Measurements from ENCODE around the gene BIN1.

Gene BIN1

DNA sequence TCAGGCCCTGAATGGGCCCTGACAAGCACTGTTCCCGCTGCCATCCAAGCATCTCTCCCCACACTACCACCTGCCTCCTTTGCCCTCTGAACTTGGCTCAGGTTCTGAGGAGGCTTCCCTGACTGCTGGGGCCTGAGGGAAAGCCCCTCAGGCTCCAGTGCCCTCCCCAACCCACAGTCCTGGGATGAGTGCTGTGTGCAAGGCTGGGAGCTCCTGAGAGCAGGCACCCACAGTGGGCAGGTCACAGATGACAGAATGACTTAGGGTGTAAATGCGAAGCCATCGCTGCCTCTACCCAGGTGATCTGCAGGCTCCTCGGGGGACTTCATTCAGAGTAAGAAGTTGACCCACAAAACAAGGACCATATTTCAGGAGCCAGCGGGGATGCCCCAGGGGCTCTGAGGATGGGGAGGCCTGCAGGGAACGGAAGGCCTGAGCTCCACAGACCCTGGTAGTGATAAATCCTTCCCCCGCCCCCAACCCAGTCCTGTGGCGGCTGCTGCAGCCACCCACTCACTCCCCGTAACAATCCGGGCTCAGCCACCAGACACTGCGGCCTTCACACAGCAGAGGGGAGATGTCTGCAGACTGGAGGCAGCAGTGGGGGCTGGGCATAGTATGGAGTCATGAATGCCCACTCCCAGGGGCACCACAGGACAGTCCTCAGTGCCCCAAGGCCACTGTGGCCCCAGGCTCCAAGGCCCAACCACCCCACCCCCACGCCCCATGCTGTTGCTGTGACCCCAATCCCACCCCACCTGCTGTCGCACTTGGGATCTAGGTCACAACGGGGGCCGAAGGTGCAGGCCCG lies 8.9 kb downstream of the BIN1 start:
- no peak overlapping the region for H3K27ac ChIP-seq
- DNase-seq (ENCODE audit: low spot score), result no peak

DNA sequence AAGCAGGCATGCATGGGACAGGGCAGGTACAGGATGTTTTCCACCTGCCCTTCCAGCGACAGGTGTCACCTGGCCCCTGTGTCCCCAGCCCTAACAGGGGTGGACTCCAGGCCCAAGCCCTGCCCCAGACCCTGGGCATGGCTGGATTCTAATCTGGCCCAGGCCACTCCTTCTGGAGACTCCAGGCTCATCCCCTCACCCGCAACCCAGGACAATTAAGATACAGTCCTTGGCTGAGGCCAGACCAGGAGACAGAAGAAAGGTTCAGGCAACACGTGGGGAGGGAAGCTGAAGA lies 9.5 kb downstream of the BIN1 start:
- Histone ChIP-seq H3K27ac (no peak overlapping the region), H3K4me3 (no peak overlapping the region)
- no peak for DNase-seq (ENCODE audit: low spot score)
- TF ChIP-seq, protein P1, sequence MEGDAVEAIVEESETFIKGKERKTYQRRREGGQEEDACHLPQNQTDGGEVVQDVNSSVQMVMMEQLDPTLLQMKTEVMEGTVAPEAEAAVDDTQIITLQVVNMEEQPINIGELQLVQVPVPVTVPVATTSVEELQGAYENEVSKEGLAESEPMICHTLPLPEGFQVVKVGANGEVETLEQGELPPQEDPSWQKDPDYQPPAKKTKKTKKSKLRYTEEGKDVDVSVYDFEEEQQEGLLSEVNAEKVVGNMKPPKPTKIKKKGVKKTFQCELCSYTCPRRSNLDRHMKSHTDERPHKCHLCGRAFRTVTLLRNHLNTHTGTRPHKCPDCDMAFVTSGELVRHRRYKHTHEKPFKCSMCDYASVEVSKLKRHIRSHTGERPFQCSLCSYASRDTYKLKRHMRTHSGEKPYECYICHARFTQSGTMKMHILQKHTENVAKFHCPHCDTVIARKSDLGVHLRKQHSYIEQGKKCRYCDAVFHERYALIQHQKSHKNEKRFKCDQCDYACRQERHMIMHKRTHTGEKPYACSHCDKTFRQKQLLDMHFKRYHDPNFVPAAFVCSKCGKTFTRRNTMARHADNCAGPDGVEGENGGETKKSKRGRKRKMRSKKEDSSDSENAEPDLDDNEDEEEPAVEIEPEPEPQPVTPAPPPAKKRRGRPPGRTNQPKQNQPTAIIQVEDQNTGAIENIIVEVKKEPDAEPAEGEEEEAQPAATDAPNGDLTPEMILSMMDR (IDR thresholded peaks at IDR 0.05), result no peak

More for the DNA sequence above, 8.9 kb downstream of the BIN1 start:
- TF ChIP-seq, protein P1 (IDR thresholded peaks at IDR 0.05), result no peak
- H3K4me3 ChIP-seq, result no peak overlapping the region

DNA sequence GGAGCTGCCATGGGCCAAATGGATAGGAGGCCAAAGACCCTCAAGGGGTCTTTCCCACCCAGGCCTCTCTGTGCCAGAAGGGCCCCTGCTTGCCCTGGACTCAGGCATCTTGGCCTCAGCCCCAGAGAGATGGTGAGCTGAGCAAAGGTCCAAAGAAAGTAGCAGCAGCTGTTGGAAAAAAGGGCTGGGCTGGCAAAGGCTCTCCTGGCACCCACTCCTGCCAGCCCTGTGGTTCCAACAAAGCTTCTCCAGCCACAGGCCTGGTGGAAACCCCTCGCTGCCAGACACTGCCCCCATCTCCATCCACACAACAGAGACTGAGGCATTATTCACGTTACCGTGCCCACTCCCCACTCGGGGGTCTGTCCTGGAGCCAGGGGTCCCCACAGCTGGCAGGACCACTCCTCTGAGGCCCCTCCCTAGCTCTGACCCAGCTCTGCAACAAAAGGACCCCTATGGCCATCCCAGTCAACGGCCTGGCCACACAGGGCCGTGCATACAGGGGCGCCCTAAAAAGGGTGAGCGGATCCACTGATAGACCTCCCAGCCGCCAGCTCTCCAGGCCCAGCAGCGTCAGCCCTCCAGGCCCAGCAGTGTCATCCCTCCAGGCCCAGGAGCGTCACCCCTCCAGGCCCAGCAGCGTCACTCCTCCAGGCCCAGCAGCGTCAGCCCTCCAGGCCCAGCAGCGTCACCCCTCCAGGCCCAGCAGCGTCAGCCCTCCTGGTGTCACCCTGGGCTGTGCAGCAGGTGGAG lies 10.1 kb downstream of the BIN1 start:
- no peak overlapping the region for H3K4me3 ChIP-seq
- peak overlapping the region; percentile 15 to 56 for H3K27ac ChIP-seq
- TF ChIP-seq, protein P1 (IDR thresholded peaks at IDR 0.05), result no peak
- no peak for DNase-seq (ENCODE audit: low spot score)

DNA sequence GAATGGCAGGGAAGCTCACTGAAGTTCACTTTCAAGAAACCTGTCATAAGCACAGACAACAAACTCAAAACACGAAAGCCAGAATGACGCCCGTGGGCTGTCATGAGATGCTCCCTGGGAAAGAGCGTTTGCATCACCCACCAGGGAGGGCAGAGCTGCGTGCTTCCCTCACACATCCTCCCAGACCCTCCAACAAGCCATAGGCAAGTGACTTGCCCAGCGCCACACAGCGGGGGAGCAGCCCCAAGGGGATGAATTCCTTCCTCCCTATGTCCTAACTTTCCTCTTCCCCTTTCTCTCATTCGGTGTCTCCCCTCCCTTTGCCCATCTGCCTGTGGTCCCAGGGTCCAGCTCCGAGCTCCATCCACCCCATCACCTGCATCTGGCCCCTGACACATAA lies 10.7 kb downstream of the BIN1 start:
- no peak for DNase-seq (ENCODE audit: low spot score)
- Histone ChIP-seq H3K4me3 (no peak overlapping the region), H3K27ac (peak overlapping the region; percentile 15 to 56)
- TF ChIP-seq, protein P1 (IDR thresholded peaks at IDR 0.05), result no peak

DNA sequence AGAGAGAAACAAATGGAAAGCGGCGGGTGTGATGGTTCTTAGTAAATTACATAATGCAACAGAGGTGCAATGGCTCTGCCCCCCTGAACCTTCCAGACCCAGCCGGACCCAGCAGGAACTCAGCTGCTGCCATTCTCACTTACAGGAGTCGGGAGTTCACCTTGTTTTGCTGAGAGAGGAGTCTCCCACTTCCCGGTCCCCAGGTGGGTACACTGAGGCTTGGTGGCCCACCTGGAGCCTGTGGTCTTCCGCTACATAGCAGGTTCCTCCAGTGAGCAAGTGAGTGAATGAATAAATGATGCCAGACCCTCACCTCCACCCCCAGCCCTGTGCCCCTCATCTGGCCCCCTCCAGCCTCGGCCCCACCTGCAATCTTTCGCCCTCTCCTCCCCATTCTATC lies 11.2 kb downstream of the BIN1 start:
- DNase-seq (ENCODE audit: low spot score), result no peak
- no peak overlapping the region for H3K4me3 ChIP-seq
- H3K27ac ChIP-seq, result peak overlapping the region in 1 of 2 donors; percentile 45
- TF ChIP-seq, protein P1 (IDR thresholded peaks at IDR 0.05), result no peak

DNA sequence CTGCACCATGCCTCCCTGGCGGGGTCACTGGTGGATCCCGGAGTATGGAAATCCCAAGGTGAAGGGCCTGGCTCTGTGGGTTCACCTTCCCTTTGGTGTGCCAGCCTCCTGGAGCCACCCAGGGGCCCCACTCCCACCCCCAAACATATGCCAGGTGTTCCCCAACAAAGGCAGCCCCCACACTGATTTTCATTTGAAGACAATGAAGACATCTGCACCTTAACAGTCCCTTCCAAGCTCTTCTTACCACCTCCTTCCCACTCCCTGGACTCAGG lies 11.7 kb downstream of the BIN1 start:
- H3K4me3 ChIP-seq, result no peak overlapping the region
- peak overlapping the region in 1 of 2 donors; percentile 45 for H3K27ac ChIP-seq
- DNase-seq (ENCODE audit: low spot score), result no peak
- TF ChIP-seq, protein P1 (IDR thresholded peaks at IDR 0.05), result no peak
